Fibroblast of lung (primary cell): ENCODE measurements around the gene ATP1B3. TPM values are rescaled to one million over a fixed set of nuclear protein-coding genes. Genes with fewer than 3 reads are reported as not detected.

Experiments used
- DNase-seq, 2 donors: peaks; one replicate each; pipeline versions ENCODE4 v3.0.0 to v3.0.0-alpha.2; 2010; ENCODE audit warnings: low read depth in 2 of 2
- H2AFZ ChIP-seq: 2 replicates; pipeline ENCODE4 v1.5.1; 2012; ENCODE audit warnings: low read length, control low read depth, inconsistent platforms
- H3K27ac ChIP-seq: 2 replicates; pipeline ENCODE4 v1.5.1; 2011; ENCODE audit warnings: low read length, control low read depth; ENCODE audit not compliant: insufficient read depth
- H3K27me3 ChIP-seq: 2 replicates; pipeline ENCODE4 v1.5.1; 2011; ENCODE audit warnings: mild to moderate bottlenecking, low read length; ENCODE audit not compliant: control insufficient read depth, insufficient read depth
- H3K36me3 ChIP-seq: 2 replicates; pipeline ENCODE4 v1.5.1; 2011; ENCODE audit warnings: low read length; ENCODE audit not compliant: control insufficient read depth, insufficient read depth
- H3K4me1 ChIP-seq: 2 replicates; pipeline ENCODE4 v1.5.1; 2011; ENCODE audit warnings: low read length; ENCODE audit not compliant: control insufficient read depth, insufficient read depth; ENCODE audit errors: extremely low read depth
- H3K4me2 ChIP-seq: 2 replicates; pipeline ENCODE4 v1.5.1; 2011; ENCODE audit warnings: low read length, control low read depth; ENCODE audit not compliant: insufficient read depth; ENCODE audit errors: extremely low read depth
- H3K4me3 ChIP-seq, 4 experiments: fragments of 200-600 bp in 1 of 4; sonication (generic) in 1 of 4; replicated peaks in 1 of 4; 2 replicates each; pipeline ENCODE4 v1.5.1; 2011 to 2016; ENCODE audit warnings: low read length in 4 of 4, low read depth in 3 of 4, mild to moderate bottlenecking in 3 of 4, control low read depth in 2 of 4, inconsistent platforms in 1 of 4, mixed read lengths in 1 of 4; ENCODE audit not compliant: insufficient read depth in 1 of 4; ENCODE audit errors: control extremely low read depth in 1 of 4
- H3K79me2 ChIP-seq: 2 replicates; pipeline ENCODE4 v1.5.1; 2012; ENCODE audit warnings: mild to moderate bottlenecking, low read length, inconsistent platforms; ENCODE audit not compliant: control insufficient read depth, insufficient read depth
- H3K9ac ChIP-seq: 2 replicates; pipeline ENCODE4 v1.5.1; 2011; ENCODE audit warnings: mild to moderate bottlenecking, low read length, control low read depth; ENCODE audit not compliant: insufficient read depth
- H3K9me3 ChIP-seq: 2 replicates; pipeline ENCODE4 v1.5.1; 2012; ENCODE audit warnings: low read depth, low read length; ENCODE audit not compliant: control insufficient read depth, insufficient read depth
- H4K20me1 ChIP-seq: 2 replicates; pipeline ENCODE4 v1.5.1; 2011; ENCODE audit warnings: low read length; ENCODE audit not compliant: control insufficient read depth, insufficient read depth; ENCODE audit errors: extremely low read depth
- CTCF ChIP-seq, 2 donors: IDR thresholded peaks in 1 of 2; conservative IDR thresholded peaks in 1 of 2; 1 replicate in 1 of 2; 2 replicates in 1 of 2; pipeline ENCODE4 v1.5.1; 2011 to 2012; ENCODE audit warnings: low read length in 2 of 2, control low read depth in 1 of 2, inconsistent platforms in 1 of 2, low read depth in 1 of 2, mild to moderate bottlenecking in 1 of 2
- EZH2 ChIP-seq: IDR thresholded peaks from 2 replicates; pipeline ENCODE4 v1.5.1; 2012; ENCODE audit warnings: low read length, control low read depth, mild to moderate bottlenecking; ENCODE audit errors: missing control alignments
- polyA plus RNA-seq, 2 donors: library from polyadenylated mRNA; depleted of rRNA in 1 of 2; stranded (reverse) in 1 of 2; unstranded in 1 of 2; fragments of >200 nt; gene quantifications; 2 replicates each; pipeline ENCODE4 v1.2.1, GENCODE V29; 2011 to 2012; ENCODE audit warnings: missing spikeins in 1 of 2
- total RNA-seq: library from RNA; depleted of rRNA; stranded (reverse); fragments of >200 nt; gene quantifications from 2 replicates; pipeline ENCODE4 v1.2.1, GENCODE V29; 2014

Gene ATP1B3
- total and polyA plus RNA-seq, 2 donors (not counting 1 experiment from before 2014, with no cell fraction given), result 55.8 to 243 TPM

- H3K4me2 ChIP-seq, result no peak overlapping the region
- DNase-seq, result no peak
- H3K27me3 ChIP-seq, result no peaks in the 10 kb centered on the region
- no peak overlapping the region for H3K9ac ChIP-seq
- H3K4me1 ChIP-seq, result no peaks in the 10 kb centered on the region
- H4K20me1 ChIP-seq, result no peaks in the 10 kb centered on the region
- no peaks in the 10 kb centered on the region for H3K79me2 ChIP-seq
- no peaks in the 10 kb centered on the region for H3K36me3 ChIP-seq
- H3K27ac ChIP-seq, result no peak overlapping the region
- TF ChIP-seq CTCF (conservative IDR thresholded peaks at IDR 0.05 in 1 of 2, IDR thresholded peaks at IDR 0.05 in 1 of 2; ENCODE audit: low read depth in 1 of 2, low read length in 2 of 2), result no peak
- no peak for TF ChIP-seq EZH2
- H3K4me3 ChIP-seq, result no peak overlapping the region
- H2AFZ ChIP-seq, result no peak overlapping the region
- no peaks in the 10 kb centered on the region for H3K9me3 ChIP-seq
Observed at GRCh38 chr3:141941093-141941492, 64.7 kb downstream of the ATP1B3 start.

GRCh38 chr3:141942006-141942405 is 65.6 kb downstream of the ATP1B3 start:
- Histone ChIP-seq H3K9me3 (no peaks in the 10 kb centered on the region), H3K4me2 (no peak overlapping the region), H3K27ac (no peak overlapping the region), H2AFZ (no peak overlapping the region), H3K9ac (no peak overlapping the region), H3K4me3 (no peak overlapping the region), H3K36me3 (no peaks in the 10 kb centered on the region), H3K27me3 (no peaks in the 10 kb centered on the region), H3K79me2 (no peaks in the 10 kb centered on the region), H3K4me1 (no peaks in the 10 kb centered on the region), H4K20me1 (no peaks in the 10 kb centered on the region)
- TF ChIP-seq CTCF (conservative IDR thresholded peaks at IDR 0.05 in 1 of 2, IDR thresholded peaks at IDR 0.05 in 1 of 2; ENCODE audit: low read depth in 1 of 2, low read length in 2 of 2), result no peak
- no peak for TF ChIP-seq EZH2
- DNase-seq, result no peak

GRCh38 chr3:141945726-141946485 is 69.5 kb downstream of the ATP1B3 start:
- no peak for DNase-seq
- Histone ChIP-seq H3K9me3 (no peaks in the 10 kb centered on the region), H3K36me3 (no peaks in the 10 kb centered on the region), H3K4me3 (no peak overlapping the region), H3K27me3 (no peaks in the 10 kb centered on the region), H2AFZ (no peak overlapping the region), H3K9ac (no peak overlapping the region), H3K79me2 (no peaks in the 10 kb centered on the region), H3K4me2 (no peak overlapping the region), H3K4me1 (no peaks in the 10 kb centered on the region), H3K27ac (no peak overlapping the region), H4K20me1 (no peaks in the 10 kb centered on the region)
- TF ChIP-seq CTCF (conservative IDR thresholded peaks at IDR 0.05 in 1 of 2, IDR thresholded peaks at IDR 0.05 in 1 of 2; ENCODE audit: low read depth in 1 of 2, low read length in 2 of 2), result no peak
- TF ChIP-seq EZH2, result no peak
